Measurements from ENCODE around the gene B3GNT2.
"Not testable (repeated sequence)": the region's sequence is repeated elsewhere in the genome, so short reads cannot be mapped to it uniquely, and the experiment has no call there.

B3GNT2 gene

DNA sequence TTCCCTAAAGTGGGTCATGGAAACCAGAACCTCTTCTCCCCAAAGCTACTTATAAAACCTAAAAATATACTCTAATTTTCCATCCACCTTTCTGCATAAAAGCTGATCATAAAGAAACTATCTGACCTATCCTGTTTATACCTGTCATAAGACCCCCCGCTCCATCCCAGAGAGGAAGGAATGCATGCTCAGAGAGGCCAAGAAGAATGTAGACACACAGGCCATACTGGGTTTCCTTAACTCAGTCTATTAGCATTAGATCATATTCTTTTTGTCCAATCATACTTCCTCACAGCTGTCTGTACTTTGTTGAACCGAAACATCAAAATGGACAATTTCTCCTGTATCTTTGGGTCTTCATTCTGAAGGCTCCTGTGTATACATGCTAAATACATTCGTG, 52.3 kb downstream of the B3GNT2 start:
- DNase-seq: no peak

DNA sequence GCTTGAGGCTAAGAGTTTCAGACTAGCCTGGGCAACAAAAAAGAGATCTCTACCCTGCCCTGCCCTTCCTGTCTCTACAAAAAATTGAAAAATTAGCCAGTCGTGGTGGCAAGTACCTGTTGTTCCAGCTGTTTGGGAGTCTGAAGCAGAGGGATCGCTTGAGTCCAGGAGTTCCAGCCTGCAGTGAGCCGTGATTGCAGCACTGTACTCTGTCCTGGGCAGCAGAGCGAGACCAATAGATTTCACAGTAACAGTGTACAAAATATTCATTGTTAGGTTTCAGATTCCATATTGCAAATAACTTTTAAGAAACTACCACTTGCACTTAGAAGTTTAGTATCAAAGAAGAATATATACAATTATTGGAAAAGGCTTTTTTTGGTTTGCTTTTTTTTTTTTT, 54.3 kb downstream of the B3GNT2 start:
- no peak for DNase-seq

DNA sequence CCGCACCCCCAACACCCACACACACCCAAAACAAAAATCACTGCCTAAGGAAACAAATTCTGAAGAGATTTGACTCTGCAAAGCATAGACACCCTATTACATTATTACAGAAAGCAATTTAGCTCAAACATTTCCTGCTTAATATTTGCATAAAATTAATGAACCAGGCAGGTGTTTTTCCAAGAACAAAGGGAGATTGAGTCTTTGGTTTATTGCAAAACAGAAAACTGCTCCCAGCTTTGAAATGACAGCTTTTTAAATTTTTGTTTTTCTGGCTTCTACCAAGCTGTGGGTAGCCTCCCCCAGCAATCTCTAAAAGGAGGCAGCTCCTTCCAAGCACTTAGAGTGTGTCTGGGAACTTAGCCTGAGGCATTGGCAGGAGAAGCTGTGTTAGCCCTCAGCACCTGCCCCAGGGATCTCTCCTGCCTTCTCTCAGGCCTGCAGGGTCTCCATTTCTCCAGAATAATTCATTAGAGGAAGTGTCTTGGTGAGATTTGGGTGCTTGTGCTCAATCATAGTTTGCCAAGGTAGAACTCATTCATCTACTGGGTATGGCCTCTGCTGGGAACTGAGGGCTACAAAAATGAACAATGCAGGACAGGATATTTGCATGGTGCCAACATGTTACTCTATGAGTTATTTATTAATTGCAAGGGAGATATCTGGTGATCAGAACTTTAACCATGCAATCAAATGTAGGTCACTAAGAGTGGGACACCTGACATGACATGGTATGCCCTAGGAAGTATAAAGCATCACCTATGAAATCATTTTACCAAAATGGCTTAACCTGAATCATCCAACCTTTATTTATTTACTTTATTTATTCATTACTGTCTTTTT, 58.7 kb downstream of the B3GNT2 start:
- no peak for DNase-seq

GRCh38 chr2:62257466-62257865, 61.6 kb downstream of the B3GNT2 start:
- no peak for DNase-seq

GRCh38 chr2:62263076-62263715, 67.3 kb downstream of the B3GNT2 start:
- no peak for DNase-seq

- DNase-seq: no peak
These were observed 68.3 kb downstream of the B3GNT2 start for GRCh38 chr2:62264186-62264585.

GRCh38 chr2:62265106-62265505, 69.2 kb downstream of the B3GNT2 start:
- no peak for DNase-seq

- DNase-seq: no peak
These were observed 70.6 kb downstream of the B3GNT2 start for GRCh38 chr2:62266433-62267038.

- DNase-seq: no peak
These were observed 71.8 kb downstream of the B3GNT2 start for GRCh38 chr2:62267696-62268095.

- DNase-seq: not testable (repeated sequence)
These were observed 72.8 kb downstream of the B3GNT2 start for GRCh38 chr2:62268681-62269188.

- DNase-seq: peak; percentile 20
These were observed 74.8 kb downstream of the B3GNT2 start for GRCh38 chr2:62270728-62271127.
